HG03064 (cell line): ENCODE data around the gene NGFR.

Experiments used
- ATAC-seq: cut with Tn5 transposase; IDR thresholded peaks from one replicate; pipeline ENCODE4 v1.9.1; 2021; ENCODE audit warnings: low read depth; ENCODE audit not compliant: unreplicated experiment

The NGFR gene

GRCh38 chr17:49513044-49513395, 17.9 kb downstream of the NGFR start:
- ATAC-seq: no peak

GRCh38 chr17:49513641-49514040, 18.5 kb downstream of the NGFR start:
- ATAC-seq: no peak

- ATAC-seq: no peak
Observed at GRCh38 chr17:49514071-49514721, 19.1 kb downstream of the NGFR start.

- peak; percentile 71 for ATAC-seq
Observed at GRCh38 chr17:49515196-49515770, 20.2 kb downstream of the NGFR start.

- no peak for ATAC-seq
Observed at GRCh38 chr17:49516180-49516579, 21.1 kb downstream of the NGFR start.

GRCh38 chr17:49518346-49519078, 23.4 kb downstream of the NGFR start:
- ATAC-seq: no peak

- no peak for ATAC-seq
Observed at GRCh38 chr17:49519781-49520180, 24.7 kb downstream of the NGFR start.

- ATAC-seq: no peak
Observed at GRCh38 chr17:49520386-49521087, 25.4 kb downstream of the NGFR start.

GRCh38 chr17:49521088-49521450, 26.0 kb downstream of the NGFR start:
- ATAC-seq: no peak

GRCh38 chr17:49521471-49522356, 26.6 kb downstream of the NGFR start:
- no peak for ATAC-seq

- ATAC-seq: no peak
Observed at GRCh38 chr17:49522357-49522890, 27.3 kb downstream of the NGFR start.

- ATAC-seq: no peak
Observed at GRCh38 chr17:49523196-49523595, 28.1 kb downstream of the NGFR start.

GRCh38 chr17:49523706-49524472, 28.8 kb downstream of the NGFR start:
- no peak for ATAC-seq

- ATAC-seq: no peak
Observed at GRCh38 chr17:49524473-49525359, 29.6 kb downstream of the NGFR start.

- no peak for ATAC-seq
Observed at GRCh38 chr17:49525831-49526741, 31.0 kb downstream of the NGFR start.

- no peak for ATAC-seq
Observed at GRCh38 chr17:49527927-49528651, 33.0 kb downstream of the NGFR start.

GRCh38 chr17:49528966-49529365, 33.9 kb downstream of the NGFR start:
- ATAC-seq: no peak
